CD4-positive, alpha-beta T cell treated with Interleukin-6 for 4 hours (primary cell): ENCODE data around the gene GMDS.

Experiments
- DNase-seq: peaks from one replicate; pipeline ENCODE4 v3.0.0-alpha.2; 2020; ENCODE audit warnings: mixed read lengths

Gene GMDS

GRCh38 chr6:1665214-1665613 lies 580.2 kb downstream of the GMDS start:
- no peak for DNase-seq

GRCh38 chr6:1664329-1664728 lies 581.1 kb downstream of the GMDS start:
- no peak for DNase-seq

GRCh38 chr6:1663511-1663910 lies 581.9 kb downstream of the GMDS start:
- no peak for DNase-seq

GRCh38 chr6:1662534-1662933 lies 582.9 kb downstream of the GMDS start:
- no peak for DNase-seq

GRCh38 chr6:1659816-1660215 lies 585.6 kb downstream of the GMDS start:
- DNase-seq = no peak

GRCh38 chr6:1658212-1659005 lies 587.0 kb downstream of the GMDS start:
- no peak for DNase-seq

GRCh38 chr6:1657771-1658165 lies 587.6 kb downstream of the GMDS start:
- no peak for DNase-seq

GRCh38 chr6:1657116-1657770 lies 588.2 kb downstream of the GMDS start:
- no peak for DNase-seq

- no peak for DNase-seq
Observed at GRCh38 chr6:1654054-1654453, 591.4 kb downstream of the GMDS start.

- no peak for DNase-seq
Observed at GRCh38 chr6:1652842-1653241, 592.6 kb downstream of the GMDS start.

GRCh38 chr6:1651362-1651761 lies 594.0 kb downstream of the GMDS start:
- DNase-seq = no peak

GRCh38 chr6:1645466-1646185 lies 599.8 kb downstream of the GMDS start:
- no peak for DNase-seq

GRCh38 chr6:1644516-1645060 lies 600.8 kb downstream of the GMDS start:
- DNase-seq = no peak

- DNase-seq = no peak
Observed at GRCh38 chr6:1643830-1644445, 601.5 kb downstream of the GMDS start.

- no peak for DNase-seq
Observed at GRCh38 chr6:1643111-1643510, 602.3 kb downstream of the GMDS start.

GRCh38 chr6:1641343-1641885 lies 604.0 kb downstream of the GMDS start:
- DNase-seq = no peak

- no peak for DNase-seq
Observed at GRCh38 chr6:1640476-1640875, 604.9 kb downstream of the GMDS start.

- DNase-seq = no peak
Observed at GRCh38 chr6:1639430-1639829, 606.0 kb downstream of the GMDS start.

- no peak for DNase-seq
Observed at GRCh38 chr6:1636971-1637871, 608.2 kb downstream of the GMDS start.

- no peak for DNase-seq
Observed at GRCh38 chr6:1636272-1636825, 609.1 kb downstream of the GMDS start.

GRCh38 chr6:1635305-1636010 lies 609.9 kb downstream of the GMDS start:
- DNase-seq = no peak
